ENCODE results near the gene GGT1. TPM values are rescaled to one million over a fixed set of nuclear protein-coding genes. Genes with fewer than 3 reads are reported as not detected.
"Not testable (repeated sequence)": the region's sequence is repeated elsewhere in the genome, so short reads cannot be mapped to it uniquely, and the experiment has no call there.

Gene GGT1
- total RNA-seq, 1 donor, result 1.7 TPM

DNA sequence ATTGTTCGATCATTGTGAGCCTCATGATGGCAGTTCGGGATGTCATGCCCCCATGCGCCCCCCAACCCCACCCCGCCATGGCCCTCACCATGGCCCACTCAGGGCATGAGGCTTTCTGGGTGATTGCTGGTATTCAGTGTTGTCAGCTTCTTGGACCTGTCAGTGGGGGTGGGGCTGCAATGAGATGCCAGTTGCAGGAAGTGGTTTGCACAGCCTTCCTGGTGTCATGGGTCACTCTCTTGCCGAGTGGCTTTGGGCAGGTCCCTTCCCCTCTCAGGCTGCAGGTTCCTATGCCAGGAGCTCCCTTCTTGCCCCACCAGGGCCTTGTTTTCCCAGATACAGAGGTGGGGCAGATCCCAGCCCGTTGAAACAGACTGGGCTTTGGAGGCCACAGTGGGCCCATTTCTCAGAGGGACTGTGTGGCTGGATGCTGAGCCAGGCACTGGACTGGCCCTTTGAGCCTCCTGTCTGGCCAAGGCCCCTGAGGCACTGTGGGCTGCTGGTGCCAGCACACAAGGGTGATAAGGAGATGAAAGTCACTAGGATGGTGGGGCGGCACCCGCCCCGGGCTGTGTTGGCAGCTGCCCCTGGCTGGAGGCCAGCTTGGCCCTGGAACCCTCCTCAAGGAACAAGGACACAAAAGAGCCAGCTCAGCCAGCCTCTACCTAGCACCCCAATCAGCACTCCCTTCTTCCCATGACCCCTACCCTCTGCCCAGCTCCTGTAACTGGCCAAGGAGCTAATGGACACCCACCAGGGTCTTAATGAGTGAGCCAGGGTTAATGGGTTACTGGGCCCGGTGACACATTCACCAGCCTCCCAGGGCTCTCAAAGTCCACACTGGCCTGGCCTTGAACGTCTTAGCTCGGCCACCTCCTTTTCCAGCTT is 1.5 kb upstream of the GGT1 start:
- H3K4me3 ChIP-seq (ENCODE audit: low read depth, low read length), result no peak overlapping the region
- TF ChIP-seq, protein P1, sequence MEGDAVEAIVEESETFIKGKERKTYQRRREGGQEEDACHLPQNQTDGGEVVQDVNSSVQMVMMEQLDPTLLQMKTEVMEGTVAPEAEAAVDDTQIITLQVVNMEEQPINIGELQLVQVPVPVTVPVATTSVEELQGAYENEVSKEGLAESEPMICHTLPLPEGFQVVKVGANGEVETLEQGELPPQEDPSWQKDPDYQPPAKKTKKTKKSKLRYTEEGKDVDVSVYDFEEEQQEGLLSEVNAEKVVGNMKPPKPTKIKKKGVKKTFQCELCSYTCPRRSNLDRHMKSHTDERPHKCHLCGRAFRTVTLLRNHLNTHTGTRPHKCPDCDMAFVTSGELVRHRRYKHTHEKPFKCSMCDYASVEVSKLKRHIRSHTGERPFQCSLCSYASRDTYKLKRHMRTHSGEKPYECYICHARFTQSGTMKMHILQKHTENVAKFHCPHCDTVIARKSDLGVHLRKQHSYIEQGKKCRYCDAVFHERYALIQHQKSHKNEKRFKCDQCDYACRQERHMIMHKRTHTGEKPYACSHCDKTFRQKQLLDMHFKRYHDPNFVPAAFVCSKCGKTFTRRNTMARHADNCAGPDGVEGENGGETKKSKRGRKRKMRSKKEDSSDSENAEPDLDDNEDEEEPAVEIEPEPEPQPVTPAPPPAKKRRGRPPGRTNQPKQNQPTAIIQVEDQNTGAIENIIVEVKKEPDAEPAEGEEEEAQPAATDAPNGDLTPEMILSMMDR (IDR thresholded peaks at IDR 0.05; ENCODE audit: insufficient read depth, low read depth, low read length), result no peak
- DNase-seq (ENCODE audit: low read depth), result no peak

DNA sequence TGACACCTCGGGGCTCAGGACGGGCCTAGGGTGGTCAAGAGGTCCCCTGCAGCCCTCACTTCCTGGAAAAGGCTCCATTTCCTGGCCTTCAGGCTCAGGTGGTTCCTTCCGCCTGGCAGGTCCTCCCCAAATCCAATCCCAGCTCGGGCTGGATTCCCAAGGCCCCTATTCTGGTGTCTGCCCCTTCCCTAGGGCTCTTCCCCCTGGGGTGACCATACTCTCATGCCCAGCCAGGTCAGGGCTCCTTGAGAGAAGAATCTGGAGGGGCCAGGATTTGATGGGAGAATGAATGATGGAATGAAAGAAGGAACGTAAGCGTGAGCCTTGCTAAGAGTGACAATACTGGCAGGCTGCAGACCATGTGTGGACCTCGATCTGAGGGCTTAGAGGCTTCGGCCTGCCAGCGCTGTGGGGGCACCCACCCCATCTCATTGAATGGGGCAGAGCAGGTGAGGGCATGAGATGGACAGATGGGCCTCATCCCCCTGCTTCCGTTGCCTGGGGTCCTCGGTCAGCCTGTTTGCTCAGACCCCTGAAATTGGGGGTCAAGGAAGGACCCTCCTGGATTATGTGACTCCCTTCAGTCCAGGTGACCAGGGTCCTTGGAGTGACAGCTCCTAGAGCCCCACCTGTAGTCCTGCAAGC is 766 bp upstream of the GGT1 start:
- DNase-seq (ENCODE audit: low read depth), result not testable (repeated sequence)

DNA sequence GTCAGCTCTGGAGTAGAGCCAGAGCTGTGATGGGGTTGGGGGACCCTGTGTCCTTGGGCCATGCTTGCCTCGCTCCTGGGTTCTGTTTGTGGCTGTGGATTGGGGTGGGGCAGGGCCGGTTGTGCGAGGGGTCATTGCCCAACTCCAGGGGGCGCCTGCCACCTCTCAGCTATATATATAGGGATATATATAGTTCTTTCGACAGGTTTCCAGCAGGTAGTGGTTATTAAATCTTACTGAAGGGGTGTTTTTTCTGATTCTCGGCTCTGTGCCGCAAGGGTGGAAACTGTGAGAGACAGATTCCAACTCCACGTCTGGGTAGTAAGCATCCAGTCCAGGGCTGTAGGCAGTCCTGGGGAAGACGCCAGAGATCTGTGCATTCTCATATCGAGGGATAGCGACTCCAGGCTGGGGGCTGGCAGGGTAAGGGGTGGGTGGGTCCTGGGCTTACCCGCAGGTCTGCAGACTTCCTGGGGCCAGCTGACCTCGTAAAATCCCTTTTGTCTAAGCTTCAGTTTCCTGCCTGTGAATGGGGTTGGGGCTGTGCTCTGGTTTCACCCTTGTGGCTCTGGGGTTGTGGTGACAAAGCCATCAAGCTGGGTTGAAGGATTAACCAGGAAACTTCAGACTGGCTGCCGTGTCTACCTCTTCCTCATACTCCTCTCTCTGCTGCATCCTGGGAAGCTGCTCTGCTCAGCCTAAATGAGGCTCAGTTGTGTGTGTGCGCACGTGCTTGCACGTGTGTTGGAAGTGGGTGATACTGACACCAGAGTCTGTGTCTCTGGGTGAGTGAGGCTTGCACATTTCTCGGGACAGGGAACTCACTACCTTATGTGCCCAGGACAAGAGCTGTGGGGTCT is 1.0 kb downstream of the GGT1 start:
- peak overlapping the region; percentile 46 for H3K4me3 ChIP-seq (ENCODE audit: low read depth, low read length)
- peak; percentile 60 for DNase-seq (ENCODE audit: low read depth)
- TF ChIP-seq, protein P1 (IDR thresholded peaks at IDR 0.05; ENCODE audit: insufficient read depth, low read depth, low read length), result peak; percentile 9

More for the DNA sequence above, 766 bp upstream of the GGT1 start:
- H3K4me3 ChIP-seq (ENCODE audit: low read depth, low read length), result not testable (repeated sequence)

DNA sequence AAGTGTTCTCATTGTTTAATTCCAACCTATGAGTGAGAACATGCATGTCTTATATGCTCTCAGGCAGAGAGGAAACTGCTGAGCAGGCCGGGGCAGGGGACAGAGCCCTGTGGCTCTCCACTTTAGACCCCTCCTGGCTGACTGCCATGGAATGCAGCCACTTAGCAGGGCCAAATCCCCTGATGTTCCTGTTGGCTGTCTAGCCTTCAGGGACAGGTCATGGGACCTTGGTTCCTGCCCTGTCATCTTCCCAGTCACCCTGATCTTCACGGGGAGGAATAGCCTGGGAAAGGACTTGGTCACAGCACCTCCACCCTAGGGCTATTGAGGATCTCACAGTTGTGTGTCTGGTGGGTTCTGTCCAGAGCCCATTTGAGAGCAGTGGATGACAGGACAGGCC is 3.3 kb downstream of the GGT1 start:
- H3K4me3 ChIP-seq (ENCODE audit: low read depth, low read length); DNase-seq (ENCODE audit: low read depth): not testable (repeated sequence)

DNA sequence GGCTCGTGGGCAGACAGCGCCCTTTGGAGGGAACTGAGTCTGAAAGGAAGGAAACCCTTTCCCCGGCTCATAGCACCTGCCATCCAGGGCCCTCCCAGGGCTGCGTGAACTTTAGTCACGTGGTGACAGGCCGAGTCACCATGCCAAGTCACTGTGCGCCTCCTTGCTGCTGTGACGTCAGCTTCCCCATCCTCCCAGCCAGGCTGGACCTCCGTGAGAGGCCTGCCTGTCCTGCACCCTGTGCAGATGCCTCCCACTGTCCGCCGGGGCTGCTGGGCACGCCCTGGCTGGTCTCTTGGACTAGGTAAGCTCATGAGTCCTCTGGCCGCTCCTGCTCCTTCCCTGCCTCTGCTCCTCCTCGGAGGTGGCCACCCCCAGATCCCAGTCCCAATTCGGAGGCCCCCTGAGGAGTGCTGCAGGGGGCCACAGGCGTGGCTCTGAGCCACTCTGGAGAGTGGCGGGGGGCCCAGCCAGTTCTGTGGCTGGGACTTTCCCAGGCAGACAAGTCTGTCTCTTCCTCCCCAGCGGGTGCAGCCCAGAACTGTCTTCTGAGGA is 4.5 kb downstream of the GGT1 start:
- not testable (repeated sequence) for H3K4me3 ChIP-seq (ENCODE audit: low read depth, low read length); DNase-seq (ENCODE audit: low read depth)

DNA sequence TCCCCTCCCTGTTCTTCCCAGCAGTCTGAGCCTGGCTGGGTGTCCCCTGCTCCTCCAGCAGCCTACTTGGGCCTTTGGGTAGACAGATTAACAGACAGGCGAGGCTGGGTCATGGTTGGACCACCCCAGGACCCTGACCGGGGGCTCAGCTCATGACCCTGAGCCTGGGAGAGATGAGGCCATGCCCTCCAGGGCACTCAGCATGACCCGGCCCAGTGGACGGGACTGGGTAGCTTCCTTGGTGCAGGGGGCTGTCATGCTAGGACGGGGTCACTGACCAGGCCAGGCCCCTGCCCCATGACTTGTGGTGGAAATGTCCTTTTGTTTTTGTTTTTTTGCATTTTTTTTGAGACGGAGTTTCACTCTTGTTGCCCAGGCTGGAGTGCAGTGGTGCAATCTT is 5.3 kb downstream of the GGT1 start:
- H3K4me3 ChIP-seq (ENCODE audit: low read depth, low read length); DNase-seq (ENCODE audit: low read depth): not testable (repeated sequence)

DNA sequence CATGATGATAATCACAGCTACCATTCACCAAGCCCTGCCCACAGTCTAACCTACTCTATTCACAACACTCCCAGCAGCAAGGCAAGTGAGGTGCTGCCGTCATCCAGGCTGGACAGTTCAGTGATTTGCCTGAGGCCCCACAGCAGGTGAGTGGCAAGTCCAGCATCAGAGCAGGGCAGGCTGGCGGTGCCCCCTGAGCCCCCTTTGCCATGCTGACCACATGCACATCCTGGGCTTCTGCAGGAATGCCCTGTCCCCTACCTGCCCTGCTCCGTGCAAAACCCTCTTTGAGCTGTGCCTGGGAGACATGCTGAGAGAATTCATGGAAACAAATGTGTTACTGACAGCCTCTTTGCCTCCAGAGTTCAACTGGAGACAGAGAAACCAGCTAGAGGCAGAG is 6.9 kb downstream of the GGT1 start:
- not testable (repeated sequence) for H3K4me3 ChIP-seq (ENCODE audit: low read depth, low read length); DNase-seq (ENCODE audit: low read depth)

DNA sequence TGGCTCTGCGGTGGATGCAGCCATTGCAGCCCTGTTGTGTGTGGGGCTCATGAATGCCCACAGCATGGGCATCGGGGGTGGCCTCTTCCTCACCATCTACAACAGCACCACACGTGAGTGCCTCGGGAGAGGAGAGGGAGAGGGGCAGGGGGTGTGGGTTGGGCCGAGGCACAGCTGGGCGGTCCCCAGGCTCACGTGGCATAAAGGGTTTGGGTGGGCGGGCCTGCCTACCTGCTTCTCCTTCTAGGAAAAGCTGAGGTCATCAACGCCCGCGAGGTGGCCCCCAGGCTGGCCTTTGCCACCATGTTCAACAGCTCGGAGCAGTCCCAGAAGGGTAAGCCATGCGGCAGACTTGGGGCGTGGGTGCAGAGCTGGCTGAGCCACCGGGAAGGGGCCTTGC is 11.8 kb downstream of the GGT1 start:
- not testable (repeated sequence) for DNase-seq (ENCODE audit: low read depth); H3K4me3 ChIP-seq (ENCODE audit: low read depth, low read length)

DNA sequence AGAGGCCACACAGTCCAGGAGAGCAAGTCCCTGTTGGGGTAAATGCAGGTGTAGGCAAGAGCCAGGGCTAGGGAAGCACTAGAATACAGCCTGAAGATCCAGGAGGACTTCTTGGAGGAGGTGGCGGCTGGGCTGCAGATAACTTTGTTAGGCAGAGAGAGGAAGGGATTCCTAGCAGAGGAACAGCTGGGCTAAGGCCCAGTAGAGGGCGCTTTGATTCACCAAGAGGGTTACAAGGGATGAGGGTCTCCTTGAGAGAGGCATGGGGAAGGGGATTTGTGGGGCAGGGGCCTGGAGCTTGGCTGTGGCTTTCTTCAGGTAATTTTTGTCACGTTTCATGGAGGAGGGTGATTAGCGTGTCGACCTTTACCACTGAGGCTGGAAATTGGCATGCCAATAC is 18.3 kb downstream of the GGT1 start:
- H3K4me3 ChIP-seq (ENCODE audit: low read depth, low read length); DNase-seq (ENCODE audit: low read depth): not testable (repeated sequence)

DNA sequence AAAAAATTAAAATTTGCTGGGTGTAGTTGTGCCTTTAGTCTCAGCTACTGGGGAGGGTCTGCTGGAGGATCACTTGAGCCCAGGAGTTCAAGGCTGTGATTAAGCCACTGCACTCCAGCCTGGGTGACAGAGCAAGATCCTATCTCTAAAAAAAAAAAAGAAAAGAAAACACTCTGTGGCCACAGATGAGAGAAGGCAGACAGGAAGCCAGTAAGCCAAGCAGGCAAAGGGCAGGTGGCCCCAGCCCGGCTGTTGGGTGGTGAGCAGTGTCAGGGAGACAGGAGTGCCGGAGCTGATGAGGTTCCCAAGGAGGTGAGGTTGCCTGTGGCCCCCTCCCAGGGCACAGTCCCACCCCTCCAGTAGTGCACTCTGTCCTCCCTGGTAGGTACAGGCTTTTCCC is 19.6 kb downstream of the GGT1 start:
- not testable (repeated sequence) for DNase-seq (ENCODE audit: low read depth); H3K4me3 ChIP-seq (ENCODE audit: low read depth, low read length)

DNA sequence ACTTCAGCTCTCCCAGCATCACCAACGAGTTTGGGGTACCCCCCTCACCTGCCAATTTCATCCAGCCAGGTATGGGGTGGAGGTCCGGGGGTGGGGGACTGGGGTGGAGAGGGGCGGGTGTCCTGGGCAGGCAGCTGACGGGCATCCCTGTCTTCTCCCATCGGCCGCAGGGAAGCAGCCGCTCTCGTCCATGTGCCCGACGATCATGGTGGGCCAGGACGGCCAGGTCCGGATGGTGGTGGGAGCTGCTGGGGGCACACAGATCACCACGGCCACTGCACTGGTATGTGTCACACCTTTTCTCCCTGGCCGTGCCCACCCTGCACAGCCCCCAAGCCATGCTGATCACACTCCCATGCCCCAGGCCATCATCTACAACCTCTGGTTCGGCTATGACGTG is 24.9 kb downstream of the GGT1 start:
- not testable (repeated sequence) for H3K4me3 ChIP-seq (ENCODE audit: low read depth, low read length); DNase-seq (ENCODE audit: low read depth)

Data from fibroblast of villous mesenchyme (primary cell).